Measurements from ENCODE around the gene LRRC63. TPM values are rescaled to one million over a fixed set of nuclear protein-coding genes. Genes with fewer than 3 reads are reported as not detected.

LRRC63 gene
- total RNA-seq, 2 donors from 2014 or later, result 0.42 TPM; not detected in 1

DNA sequence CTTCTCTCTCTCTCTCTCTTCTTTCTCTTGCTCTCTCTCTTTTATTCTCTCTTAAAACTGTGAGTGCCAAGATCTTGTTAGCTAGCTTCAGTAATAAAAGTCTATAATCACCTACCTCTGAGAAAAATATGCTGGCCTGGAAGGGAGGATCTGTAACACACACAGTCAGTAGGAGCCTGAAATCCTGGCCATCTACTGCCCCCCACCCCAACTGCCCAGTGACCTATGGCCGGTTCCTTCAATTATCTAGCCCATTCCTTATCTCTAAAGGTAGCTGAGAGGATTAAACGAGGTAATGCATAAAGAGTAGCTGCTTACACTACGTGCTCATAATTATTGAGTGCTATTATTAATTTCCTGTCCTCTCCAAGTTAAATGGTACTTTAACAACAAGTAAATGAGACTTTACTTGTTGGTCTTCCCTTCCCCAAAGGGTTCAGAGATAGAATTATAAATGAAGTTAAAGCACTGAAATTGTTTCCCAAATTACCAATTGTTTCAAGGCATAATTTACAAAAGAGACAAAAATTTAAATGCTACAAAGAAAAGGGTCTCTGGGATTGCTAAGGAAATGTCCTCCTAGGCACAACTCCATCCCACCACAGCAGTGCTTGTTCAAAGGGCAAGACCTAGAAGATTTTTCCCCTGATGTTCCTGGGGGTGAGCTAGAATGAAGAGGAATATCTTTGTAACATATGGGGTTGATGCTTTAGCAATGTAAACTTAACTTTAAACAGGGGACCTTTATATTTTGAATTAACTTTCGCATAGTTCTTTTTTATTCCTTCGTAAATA lies 31.6 kb upstream of the LRRC63 start:
- DNase-seq (ENCODE audit: low spot score), result no peak
- intact Hi-C loops (cut with DNase I), result no loop called here

DNA sequence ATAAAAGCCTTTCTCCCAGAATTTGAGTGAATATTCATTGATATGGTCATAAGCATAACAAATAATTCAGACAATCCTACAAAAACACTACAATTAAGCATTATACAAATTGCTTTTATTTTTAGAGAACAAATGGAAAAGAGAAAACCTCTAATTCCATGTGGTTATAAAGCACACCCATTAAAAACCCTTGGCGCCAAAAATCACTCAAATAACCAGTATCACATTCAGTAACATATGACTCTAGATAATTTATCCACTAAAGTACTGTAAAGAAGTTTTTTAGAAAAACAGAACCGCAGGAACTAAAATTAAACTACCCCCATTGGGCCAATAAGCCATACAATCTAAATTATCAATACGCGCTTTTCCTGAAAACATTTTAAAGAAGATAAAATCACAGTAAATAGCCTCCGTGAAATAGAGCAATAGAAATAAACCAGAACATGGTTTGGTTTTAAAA lies 30.3 kb upstream of the LRRC63 start:
- DNase-seq (ENCODE audit: low spot score), result no peak
- intact Hi-C loops (cut with DNase I), result no loop called here

DNA sequence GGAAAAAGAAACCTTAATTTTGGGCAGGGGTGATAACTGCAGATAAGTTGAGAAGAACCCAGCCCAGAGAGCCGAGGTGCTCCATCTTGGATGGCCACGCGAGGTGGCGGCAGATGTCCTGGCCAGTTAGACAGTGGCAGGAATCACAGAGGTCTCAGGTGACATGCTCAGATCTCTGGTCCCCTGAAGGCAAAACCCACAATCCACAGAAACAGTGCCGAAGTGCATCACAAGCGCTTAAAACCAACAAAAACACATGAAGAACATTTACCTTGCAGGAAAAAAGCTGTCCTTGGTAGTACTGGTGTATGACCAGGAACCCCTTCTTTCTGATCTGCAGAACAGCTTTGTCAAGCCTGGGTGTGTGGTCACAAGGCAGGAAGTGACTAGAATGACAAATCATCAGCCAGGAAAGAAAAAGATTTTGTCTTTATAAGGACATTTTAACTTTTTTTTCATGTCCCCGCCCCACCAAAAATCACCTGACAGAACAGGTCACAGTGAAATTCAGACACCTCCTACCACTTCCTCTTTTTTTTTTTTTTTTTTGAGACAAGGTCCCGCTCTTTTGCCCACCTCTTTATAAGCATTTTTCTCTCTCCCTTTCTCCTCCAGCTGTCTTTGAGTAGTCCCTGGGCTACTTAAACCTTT lies 29.8 kb upstream of the LRRC63 start, which contains the start of gene LCP1:
Gene LCP1, minus strand, starts transcription at position 338 of the 651 bp plus-strand sequence. CDS start 22,515 bp downstream, outside the sequence.
- intact Hi-C loops (cut with DNase I), result no loop called here
- no peak for DNase-seq (ENCODE audit: low spot score)

DNA sequence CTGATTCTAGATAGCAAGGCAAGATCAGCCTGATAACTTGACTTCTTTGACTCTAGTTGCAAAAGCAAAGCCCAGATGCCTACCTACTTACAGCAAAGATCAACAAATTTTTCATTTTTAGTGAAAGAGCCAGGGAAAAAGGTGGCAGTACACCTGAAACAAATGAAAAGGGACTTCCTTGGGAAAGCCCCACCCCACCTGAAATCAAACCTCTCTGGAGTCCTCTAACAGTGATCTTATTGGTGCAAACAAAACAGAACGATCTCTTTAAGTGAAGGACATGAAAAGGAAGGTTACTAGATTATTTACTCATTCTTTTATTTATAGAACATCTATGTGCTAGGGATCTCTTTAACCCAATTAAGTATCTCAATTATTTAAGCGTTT lies 29.2 kb upstream of the LRRC63 start:
- DNase-seq (ENCODE audit: low spot score), result no peak
- intact Hi-C loops (cut with DNase I), result no loop called here

DNA sequence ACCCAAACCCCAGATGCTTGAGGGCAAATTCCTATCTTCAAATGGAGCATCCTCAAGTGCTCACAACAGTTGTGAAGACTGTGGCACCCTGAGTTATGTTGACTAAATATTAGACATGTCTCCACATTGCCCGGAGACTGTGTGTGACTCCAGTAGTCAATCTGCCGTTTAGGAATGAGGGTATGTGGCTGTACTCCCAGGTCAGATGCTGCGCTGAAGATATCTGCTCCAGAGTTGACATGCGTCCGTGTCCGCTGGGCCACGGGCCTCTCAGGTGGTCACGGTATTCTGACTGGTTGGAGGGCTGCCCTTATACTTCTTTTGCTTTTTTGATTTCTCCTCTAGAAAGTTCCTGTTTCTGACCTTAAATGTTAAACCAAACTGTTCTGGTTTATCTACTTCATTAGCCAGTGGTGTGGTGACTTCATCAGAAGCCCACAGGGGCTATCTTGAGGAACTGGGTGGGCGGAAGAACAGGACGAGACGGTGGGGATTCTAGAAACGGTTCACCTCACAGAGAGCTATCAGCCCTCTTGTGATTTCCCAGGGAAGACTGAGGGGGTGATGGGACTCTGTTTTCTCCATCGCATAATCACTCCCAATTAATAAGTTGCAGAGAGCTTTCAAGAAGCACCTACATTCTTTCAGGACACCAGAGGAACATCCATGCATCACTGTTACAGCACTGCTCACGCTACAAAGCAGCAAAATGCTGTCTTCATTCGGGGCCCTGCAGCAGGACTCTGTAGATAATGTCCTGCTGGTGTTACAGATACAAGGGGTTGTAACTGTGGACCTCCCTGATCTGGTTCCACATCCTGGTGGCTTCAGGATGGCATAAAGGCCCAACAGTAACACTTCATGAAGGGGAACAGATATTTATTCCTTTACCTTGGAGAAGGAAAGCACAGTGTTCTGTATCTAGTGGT lies 28.4 kb upstream of the LRRC63 start:
- intact Hi-C loops (cut with DNase I), result no loop called here
- DNase-seq (ENCODE audit: low spot score), result no peak

DNA sequence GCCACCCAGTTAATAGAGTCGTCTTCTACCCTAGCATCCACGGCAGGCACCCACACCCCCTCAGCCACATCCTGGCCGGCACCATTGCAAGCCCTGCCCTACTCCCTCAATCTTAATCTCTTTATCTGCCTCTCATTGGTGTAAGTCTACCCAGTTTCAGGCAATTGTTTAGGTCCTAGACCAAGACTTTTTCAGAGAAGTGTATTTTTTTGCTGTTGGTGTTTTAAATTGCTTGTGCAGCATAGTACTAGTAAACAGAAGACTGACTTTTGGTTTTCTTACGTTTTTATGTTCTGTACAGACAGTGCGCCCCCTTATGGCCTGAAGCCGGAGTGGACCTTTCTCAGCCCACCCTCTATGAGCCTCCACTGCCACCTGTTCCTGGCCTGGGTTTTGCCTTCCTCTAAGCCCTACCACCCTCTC lies 27.4 kb upstream of the LRRC63 start:
- intact Hi-C loops (cut with DNase I), result no loop called here
- DNase-seq (ENCODE audit: low spot score), result no peak

DNA sequence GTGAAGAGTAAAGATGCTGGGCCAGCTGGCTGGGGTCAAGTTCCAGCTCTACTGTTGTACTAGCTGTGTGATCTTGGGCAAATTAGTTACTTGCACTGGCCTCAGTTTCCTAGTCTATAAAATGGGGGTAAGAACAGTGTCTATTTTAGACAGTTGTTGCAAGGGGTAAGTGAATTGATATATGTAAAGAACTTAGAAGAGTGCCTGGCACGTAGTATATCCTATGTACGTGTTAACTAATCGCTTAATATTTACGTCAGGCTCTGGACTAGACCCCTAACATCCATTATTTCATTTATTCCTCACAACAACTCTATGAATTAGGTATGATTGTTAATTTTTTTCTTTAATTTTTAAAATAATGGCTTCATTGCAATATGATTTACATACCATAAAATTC lies 26.1 kb upstream of the LRRC63 start:
- intact Hi-C loops (cut with DNase I), result no loop called here

DNA sequence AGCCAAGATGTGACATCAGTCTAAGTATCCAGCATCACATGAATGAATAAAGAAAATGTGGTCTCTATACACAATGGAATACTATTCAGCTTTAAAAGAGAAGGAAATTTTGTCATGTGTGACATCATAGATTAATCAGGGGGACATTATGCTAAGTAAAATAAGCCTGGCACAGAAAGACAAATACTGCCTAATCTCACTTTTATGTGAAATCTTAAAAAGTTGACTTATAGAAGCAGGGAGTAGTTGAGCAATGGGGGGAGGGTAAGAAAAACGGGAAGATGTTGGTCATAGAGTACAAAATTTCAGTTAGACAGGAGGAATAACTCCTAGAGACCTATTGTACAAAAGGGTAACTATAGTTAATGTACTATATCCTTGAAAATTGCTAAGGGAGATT lies 19.3 kb upstream of the LRRC63 start:
- intact Hi-C loops (cut with DNase I), result no loop called here
- no peak for DNase-seq (ENCODE audit: low spot score)

More for the DNA sequence above, 26.1 kb upstream of the LRRC63 start:
- no peak for DNase-seq (ENCODE audit: low spot score)

DNA sequence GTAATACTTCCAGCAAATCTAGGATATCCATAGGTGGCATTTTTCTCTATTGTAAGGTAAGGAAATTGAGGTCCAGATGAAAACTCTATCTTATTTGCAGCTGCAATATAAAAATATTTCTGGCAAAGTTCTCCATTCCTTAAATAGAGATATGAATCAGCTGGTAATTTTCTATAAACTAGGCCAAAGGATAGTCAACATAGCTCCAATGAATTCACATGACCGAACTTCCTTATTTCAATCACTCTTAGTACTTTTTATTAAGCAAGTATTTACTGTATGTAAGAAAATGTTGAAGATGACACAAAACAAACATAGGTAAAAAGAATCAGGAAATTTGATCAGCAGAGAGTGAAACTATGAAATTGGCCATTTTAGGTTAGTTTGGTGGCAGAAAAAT lies 16.7 kb upstream of the LRRC63 start:
- intact Hi-C loops (cut with DNase I), result no loop called here

DNA sequence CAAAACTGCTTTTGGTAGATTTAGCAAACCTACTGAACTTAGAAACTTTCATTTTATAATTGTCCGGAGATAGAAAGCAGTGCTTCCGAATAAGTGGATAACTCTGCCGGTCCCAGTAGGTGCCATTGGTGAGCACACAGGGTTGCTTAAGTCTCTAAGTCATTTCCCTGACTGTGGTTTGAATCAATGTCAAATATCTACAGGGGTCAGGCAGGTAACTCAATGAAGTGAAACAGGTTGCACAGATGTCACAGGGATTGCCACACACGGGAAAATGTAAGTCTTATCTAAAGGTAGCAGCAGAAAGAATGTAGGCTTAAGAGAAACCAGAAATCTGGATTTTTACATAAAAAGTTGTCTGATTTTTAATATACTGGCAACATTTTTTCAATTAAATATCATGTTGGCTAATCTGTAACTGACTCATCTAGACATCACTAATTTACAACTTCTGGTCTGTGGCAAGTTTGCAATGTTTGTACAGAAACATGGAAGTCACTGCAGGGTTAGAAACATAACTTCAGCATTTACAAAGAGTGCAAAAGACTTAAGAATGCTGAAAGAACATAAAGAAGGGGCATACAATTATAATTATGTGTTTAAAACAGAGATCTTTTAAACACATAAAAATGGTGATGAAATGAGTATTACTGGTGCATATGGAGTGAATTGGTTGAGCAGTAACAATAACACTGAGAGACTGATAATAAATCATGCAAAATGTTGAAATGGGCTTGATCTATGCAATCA lies 14.3 kb upstream of the LRRC63 start:
- intact Hi-C loops (cut with DNase I), result no loop called here
- DNase-seq (ENCODE audit: low spot score), result no peak

More for the DNA sequence above, 16.7 kb upstream of the LRRC63 start:
- DNase-seq (ENCODE audit: low spot score), result no peak

DNA sequence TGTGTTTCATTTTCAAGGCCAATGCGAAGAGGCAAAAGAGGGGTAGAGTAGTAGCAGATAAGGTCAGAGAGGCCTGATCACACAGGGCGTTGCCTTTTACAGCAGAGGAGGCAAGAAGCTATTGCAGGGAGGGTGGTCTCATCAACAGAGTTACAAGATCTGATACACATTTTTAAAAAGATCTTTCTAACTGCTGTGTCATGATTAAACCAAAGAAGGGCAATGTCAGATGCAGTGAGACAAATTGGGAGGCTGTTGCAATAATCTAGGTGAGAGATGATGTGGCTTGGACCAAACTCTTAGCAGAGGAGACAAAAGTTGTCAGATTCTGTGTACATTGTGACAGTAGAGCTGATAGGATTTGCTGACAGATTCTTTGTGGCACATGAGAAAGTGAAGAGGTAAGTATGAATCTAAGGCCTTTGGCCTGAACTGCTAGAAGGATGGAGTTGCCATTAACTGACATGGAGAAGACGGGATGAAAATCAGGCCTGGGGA lies 13.0 kb upstream of the LRRC63 start:
- intact Hi-C loops (cut with DNase I), result no loop called here
- no peak for DNase-seq (ENCODE audit: low spot score)

DNA sequence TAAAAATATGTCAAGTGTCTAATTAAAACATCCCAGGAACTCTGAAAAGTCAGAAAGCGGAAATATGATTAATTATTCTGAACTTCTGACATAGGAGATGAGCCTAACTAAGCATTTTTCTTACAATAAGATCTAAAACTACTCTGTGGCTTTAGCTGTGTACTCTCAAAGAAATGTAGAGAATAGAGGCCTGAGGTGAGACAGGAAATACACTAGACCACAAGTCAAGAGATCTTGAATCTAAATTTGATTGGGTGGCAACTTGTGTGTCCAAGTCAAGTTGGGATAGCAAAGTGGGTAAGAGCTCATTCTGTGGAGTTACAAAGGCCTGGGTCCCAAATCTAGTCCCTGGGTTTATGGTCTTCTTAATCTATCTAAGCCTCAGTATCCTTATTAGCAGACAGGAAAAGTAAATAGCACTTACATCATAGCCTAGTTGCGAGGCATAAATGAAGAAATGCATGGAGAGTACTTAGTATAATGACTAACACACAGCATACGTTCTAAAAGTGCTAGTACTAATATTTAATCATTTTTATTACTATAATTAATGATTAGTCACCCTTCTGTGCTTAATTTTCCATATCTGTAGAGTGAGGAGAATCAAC lies 9.4 kb upstream of the LRRC63 start:
- no peak for DNase-seq (ENCODE audit: low spot score)
- intact Hi-C loops (cut with DNase I), result no loop called here

DNA sequence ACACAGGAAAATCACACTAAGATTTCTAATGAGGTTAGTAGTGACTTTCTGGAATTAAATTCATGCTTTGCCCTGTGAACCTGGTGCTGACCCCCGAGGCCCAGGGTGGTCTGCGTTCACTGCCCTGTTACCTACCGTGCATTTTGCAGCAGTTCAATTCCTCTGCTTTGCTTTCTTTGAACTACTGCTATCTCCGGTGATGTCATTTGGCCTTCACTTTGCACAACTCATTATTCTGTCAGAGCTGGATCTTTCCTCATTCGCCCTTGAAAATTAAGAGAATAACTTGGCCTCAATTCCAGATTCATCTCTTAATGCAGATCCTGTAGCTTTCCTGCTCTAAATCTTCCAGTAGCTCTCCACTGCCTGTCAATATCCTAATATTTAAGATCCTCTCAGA lies 8.8 kb upstream of the LRRC63 start:
- intact Hi-C loops (cut with DNase I), result no loop called here
- DNase-seq (ENCODE audit: low spot score), result no peak

DNA sequence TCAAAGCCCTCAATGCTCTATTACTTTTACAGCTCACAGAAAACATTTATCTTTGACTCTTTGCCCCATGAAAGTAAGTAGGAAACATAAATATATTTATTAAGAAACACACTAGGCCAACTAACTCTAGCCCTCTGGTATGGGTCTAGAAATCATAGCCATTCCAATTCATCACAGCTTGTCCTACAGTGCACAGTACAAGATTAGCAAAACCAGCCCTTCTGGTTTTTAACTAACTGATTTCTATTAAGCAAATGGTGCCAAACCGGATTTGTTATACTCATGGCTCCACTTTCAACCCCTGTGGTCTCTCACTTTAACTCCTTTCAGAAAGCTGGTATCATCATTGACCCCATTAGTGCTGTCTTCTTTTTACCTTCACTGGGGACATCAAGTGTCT lies 5.6 kb upstream of the LRRC63 start:
- intact Hi-C loops (cut with DNase I), result no loop called here
- DNase-seq (ENCODE audit: low spot score), result no peak

DNA sequence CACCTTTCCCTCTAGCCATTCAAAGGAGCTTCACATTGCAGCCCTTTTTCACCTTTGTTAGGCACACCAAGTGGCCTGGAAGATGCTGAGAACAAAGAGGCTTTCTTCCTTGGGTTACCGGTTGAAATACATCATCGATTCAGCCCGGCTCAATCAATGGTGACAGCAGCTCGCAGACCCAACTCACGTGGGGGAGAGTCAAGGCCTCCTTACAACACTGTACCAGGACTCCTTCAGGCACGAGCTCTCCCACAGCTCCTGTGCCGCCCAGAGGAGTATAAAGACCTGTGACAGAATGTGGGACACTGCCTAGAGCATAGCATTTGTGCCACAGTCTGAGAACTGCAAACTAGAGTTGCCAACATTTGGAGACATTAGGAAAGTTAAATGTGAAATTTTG lies 3.9 kb upstream of the LRRC63 start:
- intact Hi-C loops (cut with DNase I), result no loop called here
- no peak for DNase-seq (ENCODE audit: low spot score)

DNA sequence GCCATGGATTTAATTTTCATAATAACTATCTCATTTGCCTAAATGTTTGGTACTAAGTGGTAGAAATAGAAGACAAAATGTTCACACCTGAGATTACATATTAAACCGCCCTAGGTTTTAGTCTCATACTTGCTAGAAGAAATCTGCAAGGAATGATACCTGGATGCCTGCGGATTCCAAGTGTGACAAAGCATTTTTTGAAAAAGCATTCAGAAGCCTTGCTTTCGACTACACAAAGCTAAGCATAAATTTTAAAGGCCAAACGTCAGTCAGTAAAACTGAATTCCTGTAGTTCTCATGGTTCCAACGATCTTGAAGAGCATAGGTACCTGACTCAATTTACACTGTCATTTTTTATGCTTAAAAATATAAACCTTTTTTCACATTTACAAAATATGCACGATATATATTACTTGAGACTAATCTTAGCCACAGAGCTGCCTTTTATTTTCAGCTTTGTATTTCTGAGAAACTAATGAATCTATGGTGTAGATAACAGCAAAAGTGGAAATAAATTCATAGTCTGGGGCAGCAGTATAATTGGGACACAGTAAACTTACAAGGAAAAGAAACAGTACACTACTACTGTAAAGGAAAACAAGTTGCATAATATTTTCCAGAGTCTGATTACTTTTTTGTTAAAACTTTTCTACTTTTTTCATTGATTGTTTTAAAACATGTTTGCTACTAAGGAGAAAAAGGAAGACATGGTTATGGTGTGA lies 1.2 kb upstream of the LRRC63 start:
- intact Hi-C loops (cut with DNase I), result no loop called here
- no peak for DNase-seq (ENCODE audit: low spot score)

DNA sequence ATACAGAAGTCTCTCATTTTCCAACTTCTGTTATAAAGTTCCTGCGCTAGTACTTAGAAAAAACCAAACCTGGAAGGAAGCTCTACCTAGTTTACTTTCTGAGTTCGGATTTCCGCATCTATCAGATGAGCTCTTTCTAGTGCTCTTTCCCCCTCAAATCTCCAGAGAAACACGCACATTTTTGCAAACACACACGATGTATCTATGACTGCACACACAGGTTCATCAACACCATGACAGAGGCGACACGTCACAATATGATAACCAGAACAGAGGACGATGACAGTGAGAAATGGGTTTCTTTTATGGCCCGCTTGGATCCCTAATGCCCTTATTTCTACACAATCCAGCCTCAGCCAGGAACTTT lies 629 bp upstream of the LRRC63 start:
- intact Hi-C loops (cut with DNase I), result no loop called here
- no peak for DNase-seq (ENCODE audit: low spot score)

DNA sequence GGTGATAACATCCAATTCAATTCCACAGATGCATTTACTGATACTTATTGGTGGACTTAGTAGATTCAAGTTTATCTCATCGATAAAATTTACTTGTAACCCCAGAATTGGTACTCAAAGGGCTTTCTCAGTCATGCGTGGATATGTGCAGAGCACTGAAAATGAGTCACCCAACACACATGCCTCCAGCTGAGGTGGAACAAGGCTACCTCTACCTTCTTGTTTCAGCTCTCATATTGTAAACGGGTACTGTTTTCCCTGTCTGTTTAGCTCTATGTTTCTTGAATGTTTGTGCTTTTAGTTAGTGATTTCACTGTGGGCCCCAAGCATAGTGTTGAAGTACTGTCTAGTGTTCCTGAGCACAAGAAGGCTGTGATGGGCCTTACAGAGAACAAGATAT lies 1.5 kb downstream of the LRRC63 start:
- no peak for DNase-seq (ENCODE audit: low spot score)
- intact Hi-C loops (cut with DNase I), result no loop called here

Measured in posterior vena cava (tissue), 2 donors.